ENCODE data around the gene CCND2.

CCND2 gene

DNA sequence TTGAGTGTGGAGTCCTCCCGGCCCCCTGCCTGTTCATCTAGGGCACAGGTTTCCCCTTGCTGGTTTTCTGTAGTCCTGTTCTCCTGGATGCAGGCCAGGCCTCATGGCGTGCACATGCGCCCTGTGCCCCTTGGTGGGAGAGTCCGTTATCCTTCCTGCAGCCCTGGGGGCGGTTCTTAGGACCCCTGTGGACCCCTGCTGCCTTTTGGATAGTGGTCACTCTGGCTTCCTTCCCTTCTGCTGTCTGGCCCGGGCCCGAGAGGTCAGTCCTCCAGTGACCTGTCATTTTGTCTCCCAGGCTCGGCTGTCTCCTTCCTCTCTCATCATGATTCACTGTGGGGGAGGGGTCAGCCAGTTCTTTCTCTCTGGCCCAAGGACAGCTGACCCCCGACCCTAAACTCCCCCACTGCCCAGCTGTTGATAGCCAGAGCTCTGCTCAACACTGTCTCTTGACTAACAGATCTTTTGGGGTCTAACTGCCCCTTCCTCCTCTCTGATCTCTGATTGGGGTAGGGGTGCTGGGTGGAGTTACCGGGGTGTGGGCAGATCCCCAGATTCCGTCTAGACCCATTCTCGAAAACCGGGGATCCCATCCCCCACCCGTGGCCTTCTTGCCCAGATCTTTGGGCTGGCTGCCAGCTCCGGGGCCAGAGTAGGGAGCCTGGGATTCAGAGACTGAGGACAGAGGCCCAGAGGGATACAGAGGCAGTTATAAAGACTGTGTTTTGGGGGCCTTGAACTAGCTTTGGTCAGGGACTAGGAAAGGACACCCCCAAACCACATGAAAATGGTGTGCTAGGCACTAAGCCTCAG, 7.0 kb downstream of the CCND2 start:
- peaks cover 30% of the 10 kb centered on the region for H3K4me1 ChIP-seq (ENCODE audit: insufficient read depth, low read length, poor library complexity, severe bottlenecking)
- TF ChIP-seq EZH2phosphoT487 (IDR thresholded peaks at IDR 0.05; ENCODE audit: borderline replicate concordance): no peak
- TF ChIP-seq, protein P1, sequence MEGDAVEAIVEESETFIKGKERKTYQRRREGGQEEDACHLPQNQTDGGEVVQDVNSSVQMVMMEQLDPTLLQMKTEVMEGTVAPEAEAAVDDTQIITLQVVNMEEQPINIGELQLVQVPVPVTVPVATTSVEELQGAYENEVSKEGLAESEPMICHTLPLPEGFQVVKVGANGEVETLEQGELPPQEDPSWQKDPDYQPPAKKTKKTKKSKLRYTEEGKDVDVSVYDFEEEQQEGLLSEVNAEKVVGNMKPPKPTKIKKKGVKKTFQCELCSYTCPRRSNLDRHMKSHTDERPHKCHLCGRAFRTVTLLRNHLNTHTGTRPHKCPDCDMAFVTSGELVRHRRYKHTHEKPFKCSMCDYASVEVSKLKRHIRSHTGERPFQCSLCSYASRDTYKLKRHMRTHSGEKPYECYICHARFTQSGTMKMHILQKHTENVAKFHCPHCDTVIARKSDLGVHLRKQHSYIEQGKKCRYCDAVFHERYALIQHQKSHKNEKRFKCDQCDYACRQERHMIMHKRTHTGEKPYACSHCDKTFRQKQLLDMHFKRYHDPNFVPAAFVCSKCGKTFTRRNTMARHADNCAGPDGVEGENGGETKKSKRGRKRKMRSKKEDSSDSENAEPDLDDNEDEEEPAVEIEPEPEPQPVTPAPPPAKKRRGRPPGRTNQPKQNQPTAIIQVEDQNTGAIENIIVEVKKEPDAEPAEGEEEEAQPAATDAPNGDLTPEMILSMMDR (conservative IDR thresholded peaks at IDR 0.05; ENCODE audit: low read length): no peak
- H2AFZ ChIP-seq (ENCODE audit: low read length): no peak overlapping the region
- H3K36me3 ChIP-seq (ENCODE audit: insufficient read depth, low read length): no peaks in the 10 kb centered on the region
- no peak overlapping the region for H3K9ac ChIP-seq (ENCODE audit: low read depth, low read length, poor library complexity, severe bottlenecking)
- no peaks in the 10 kb centered on the region for H3K27me3 ChIP-seq (ENCODE audit: insufficient read depth, low read length, poor library complexity, severe bottlenecking)
- H3K79me2 ChIP-seq (ENCODE audit: insufficient read depth, low read length): no peaks in the 10 kb centered on the region
- H3K9me3 ChIP-seq (ENCODE audit: insufficient read depth, low read depth, low read length): no peaks in the 10 kb centered on the region
- H3F3A ChIP-seq (ENCODE audit: low read depth): 0 out of 2 replicates have a peak, but pooled peaks cover 4% of the 10 kb centered on the region
- peaks cover 6% of the 10 kb centered on the region for H4K20me1 ChIP-seq (ENCODE audit: insufficient read depth, low read length, poor library complexity, severe bottlenecking)
- no peaks in the 10 kb centered on the region for H3K9me2 ChIP-seq (replicated peaks; ENCODE audit: low read depth, low read length)
- no peak overlapping the region for H3K4me3 ChIP-seq (ENCODE audit: low read length, poor library complexity, severe bottlenecking)
- peak overlapping the region; percentile 73 for H3K4me2 ChIP-seq (ENCODE audit: low read depth, low read length, poor library complexity, severe bottlenecking)

DNA sequence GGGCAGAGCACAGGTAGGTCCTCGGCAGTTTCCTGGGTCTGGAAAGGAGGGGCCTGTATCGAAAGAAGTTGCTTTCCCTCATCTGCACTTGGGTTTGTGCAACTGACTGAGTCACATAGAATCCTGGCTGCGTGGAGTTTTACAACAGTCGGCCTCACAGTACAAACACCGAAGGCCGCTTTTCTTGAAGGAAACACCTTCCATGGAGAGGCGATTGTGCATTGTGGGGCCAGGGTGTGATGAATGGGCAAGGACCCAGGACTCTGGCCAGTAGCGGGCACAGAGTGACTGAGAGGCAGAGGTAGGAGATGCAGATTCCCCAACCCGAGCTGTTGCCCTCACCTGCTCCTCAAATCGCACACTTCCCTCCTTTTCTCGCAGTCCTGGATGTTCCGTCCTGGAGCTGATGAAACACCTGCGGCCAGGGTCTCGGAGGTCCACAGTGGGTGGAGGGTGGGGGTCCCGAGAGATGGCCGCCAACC, 7.7 kb downstream of the CCND2 start:
- Histone ChIP-seq H3K4me2 (ENCODE audit: low read depth, low read length, poor library complexity, severe bottlenecking) (no peak overlapping the region), H3F3A (ENCODE audit: low read depth) (0 out of 2 replicates have a peak, but pooled peaks cover 4% of the 10 kb centered on the region), H4K20me1 (ENCODE audit: insufficient read depth, low read length, poor library complexity, severe bottlenecking) (peaks cover 6% of the 10 kb centered on the region), H2AFZ (ENCODE audit: low read length) (no peak overlapping the region), H3K4me1 (ENCODE audit: insufficient read depth, low read length, poor library complexity, severe bottlenecking) (peaks cover 30% of the 10 kb centered on the region), H3K9me3 (ENCODE audit: insufficient read depth, low read depth, low read length) (no peaks in the 10 kb centered on the region), H3K79me2 (ENCODE audit: insufficient read depth, low read length) (no peaks in the 10 kb centered on the region), H3K36me3 (ENCODE audit: insufficient read depth, low read length) (no peaks in the 10 kb centered on the region), H3K9me2 (replicated peaks; ENCODE audit: low read depth, low read length) (no peaks in the 10 kb centered on the region), H3K27me3 (ENCODE audit: insufficient read depth, low read length, poor library complexity, severe bottlenecking) (no peaks in the 10 kb centered on the region), H3K9ac (ENCODE audit: low read depth, low read length, poor library complexity, severe bottlenecking) (no peak overlapping the region), H3K4me3 (ENCODE audit: low read length, poor library complexity, severe bottlenecking) (no peak overlapping the region)
- no peak for TF ChIP-seq EZH2phosphoT487 (IDR thresholded peaks at IDR 0.05; ENCODE audit: borderline replicate concordance)
- TF ChIP-seq, protein P1 (conservative IDR thresholded peaks at IDR 0.05; ENCODE audit: low read length): no peak

DNA sequence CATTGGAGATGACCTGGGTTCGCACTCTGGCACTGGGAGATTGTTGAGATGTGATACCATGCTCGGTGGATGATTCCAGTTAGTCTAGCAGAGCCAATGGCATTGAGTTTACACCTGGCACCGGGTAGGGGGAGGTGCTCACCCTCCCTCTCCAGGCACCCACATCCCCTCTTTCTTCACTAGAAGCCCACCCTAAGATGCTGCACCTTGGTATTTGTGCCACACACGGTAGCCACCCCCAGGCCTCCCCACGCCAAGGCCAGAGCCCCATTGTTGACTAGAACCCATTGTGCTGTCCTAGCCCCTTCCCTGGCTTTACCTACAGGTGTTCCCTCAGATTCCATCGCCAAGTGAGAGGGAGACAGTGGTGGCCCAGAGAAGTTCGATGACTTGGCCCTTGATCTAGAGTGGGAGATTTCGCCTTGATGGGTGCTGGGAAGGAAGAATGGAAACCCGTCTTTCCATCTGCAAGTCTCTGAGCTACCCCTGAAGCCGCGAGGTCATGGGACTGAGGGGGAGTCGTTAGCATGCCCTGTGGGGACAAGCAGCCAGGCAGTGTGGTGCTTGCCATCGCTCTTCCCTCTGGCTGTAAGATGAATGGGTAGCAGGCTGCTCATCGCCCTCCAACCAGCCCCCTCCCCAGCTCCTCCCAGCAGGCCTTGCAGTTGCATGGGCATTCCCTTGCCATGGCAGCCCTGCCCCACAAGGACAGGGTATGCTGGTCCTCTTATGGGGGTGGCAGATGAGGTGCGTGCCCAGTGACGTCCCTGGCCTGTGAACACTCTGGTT, 8.7 kb downstream of the CCND2 start:
- Histone ChIP-seq H3K4me3 (ENCODE audit: low read length, poor library complexity, severe bottlenecking) (no peak overlapping the region), H3K36me3 (ENCODE audit: insufficient read depth, low read length) (no peaks in the 10 kb centered on the region), H3K4me1 (ENCODE audit: insufficient read depth, low read length, poor library complexity, severe bottlenecking) (peaks cover 27% of the 10 kb centered on the region), H3K9me3 (ENCODE audit: insufficient read depth, low read depth, low read length) (no peaks in the 10 kb centered on the region), H3F3A (ENCODE audit: low read depth) (0 out of 2 replicates have a peak, but pooled peaks cover 4% of the 10 kb centered on the region), H2AFZ (ENCODE audit: low read length) (no peak overlapping the region), H3K9ac (ENCODE audit: low read depth, low read length, poor library complexity, severe bottlenecking) (no peak overlapping the region), H3K9me2 (replicated peaks; ENCODE audit: low read depth, low read length) (no peaks in the 10 kb centered on the region), H3K4me2 (ENCODE audit: low read depth, low read length, poor library complexity, severe bottlenecking) (no peak overlapping the region), H3K79me2 (ENCODE audit: insufficient read depth, low read length) (no peaks in the 10 kb centered on the region), H3K27me3 (ENCODE audit: insufficient read depth, low read length, poor library complexity, severe bottlenecking) (no peaks in the 10 kb centered on the region), H4K20me1 (ENCODE audit: insufficient read depth, low read length, poor library complexity, severe bottlenecking) (peaks cover 6% of the 10 kb centered on the region)
- TF ChIP-seq, protein P1 (conservative IDR thresholded peaks at IDR 0.05; ENCODE audit: low read length): no peak
- no peak for TF ChIP-seq EZH2phosphoT487 (IDR thresholded peaks at IDR 0.05; ENCODE audit: borderline replicate concordance)

All from Loucy (cell line).